GM19193 (cell line): Measurements from ENCODE around the gene RNASEH2B.
A peak's percentile ranks its signal among the peaks of the same experiment; 100 is the strongest.

Experiments
- POLR2A ChIP-seq: IDR thresholded peaks from 4 replicates; pipeline ENCODE4 v1.6.1; 2011; ENCODE audit not compliant: insufficient read depth, insufficient read length; ENCODE audit errors: extremely low read depth

RNASEH2B gene

DNA sequence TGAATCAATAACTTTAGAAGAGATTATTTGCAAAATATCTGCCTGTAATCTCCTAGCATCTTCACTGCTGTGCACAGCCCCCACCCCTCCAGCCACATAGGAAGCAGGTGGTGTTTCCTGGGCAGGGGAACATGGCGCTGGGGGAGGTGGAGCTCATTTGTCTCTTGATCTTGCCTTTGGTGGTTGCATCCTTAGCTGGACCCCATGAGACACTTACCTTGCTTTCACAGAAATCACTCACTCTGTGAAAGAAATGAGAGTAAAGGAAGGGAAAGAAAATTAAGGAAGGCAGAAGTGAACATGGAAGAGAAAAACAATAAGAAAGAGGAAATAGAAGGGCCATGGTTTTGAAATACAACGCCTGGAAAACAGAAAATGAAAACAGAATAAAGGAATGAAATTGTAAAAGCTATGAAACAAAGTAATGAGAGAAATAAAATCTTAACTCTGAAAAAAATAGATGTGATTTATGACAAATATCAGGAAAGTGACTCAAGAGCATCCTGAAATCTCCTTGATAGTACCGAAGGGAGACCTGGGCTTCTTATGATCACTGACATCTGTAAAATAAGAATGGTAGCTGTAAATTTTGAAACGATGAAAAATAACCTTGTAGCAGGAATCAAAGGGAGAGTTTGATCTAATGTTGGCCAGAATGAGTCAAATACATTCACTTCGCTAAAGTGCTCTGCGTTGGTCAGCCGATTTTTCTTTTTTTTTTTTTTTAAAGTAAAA lies 17.2 kb upstream of the RNASEH2B start:
- TF ChIP-seq POLR2A: peak; percentile 50

DNA sequence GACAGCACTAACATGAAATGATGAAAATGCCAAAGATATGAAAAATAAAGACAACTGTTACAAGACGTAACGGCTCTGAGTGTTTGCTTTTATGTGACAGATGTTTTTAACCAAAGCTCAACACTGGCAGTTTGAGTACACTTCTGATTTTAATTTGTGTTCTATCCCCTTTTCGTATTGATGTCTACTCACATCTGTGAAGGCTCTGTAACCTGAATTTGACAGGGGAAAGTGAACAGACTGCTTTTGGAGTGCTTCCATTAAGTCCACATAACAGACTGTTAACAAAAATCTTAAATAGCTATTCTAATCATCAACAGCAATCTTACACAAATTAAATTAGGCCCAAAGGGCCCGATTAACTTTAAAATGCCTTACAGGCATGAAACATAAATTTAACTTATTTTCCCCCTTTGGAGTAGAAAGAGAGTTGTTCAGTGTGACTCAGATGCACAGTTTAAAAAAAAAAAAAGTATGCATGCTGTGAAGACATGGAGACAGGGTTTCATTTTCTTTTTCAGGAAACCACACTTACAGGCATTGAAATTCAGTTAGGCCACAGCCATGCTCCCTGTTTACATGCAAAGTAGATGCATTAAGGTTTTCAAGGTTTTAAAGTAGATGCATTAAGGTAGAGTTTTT lies 16.3 kb upstream of the RNASEH2B start:
- TF ChIP-seq POLR2A: no peak

DNA sequence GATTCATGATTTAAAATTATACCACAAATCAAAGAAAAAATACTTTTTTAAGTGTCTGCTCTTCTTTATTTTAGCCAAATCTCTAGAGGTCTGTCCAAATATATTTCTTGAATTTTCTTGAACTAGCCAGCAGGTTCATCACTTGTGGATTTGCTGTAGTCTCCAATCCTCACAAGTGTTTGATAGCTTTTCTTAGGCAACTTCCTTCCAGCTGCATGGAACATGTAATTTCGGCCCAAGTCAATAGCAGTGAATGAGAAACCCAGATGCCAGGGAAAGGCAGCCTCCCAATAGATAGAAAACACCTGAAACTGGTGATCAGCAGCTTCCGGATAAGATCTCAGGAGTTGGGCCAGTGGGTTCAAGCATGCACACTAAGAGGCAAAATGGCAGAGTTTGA lies 15.6 kb upstream of the RNASEH2B start:
- TF ChIP-seq POLR2A: no peak

DNA sequence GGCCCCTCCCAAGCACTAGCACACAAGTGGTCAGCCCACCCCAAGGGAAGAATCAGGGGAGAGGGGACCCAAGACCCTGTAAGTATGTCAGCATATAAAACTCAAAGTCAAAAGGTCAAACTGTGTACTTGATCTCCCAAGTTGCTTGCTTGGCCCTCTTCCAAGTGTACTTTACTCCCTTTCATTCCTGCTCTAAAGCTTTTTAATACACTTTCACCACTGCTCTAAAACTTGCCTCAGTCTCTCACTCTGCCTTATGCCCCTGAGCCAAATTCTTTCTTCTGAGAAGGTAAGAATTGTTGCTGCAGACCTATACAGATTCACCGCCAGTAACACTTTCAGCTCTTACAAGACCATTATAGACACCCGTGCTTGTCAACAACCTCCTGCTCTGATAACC lies 15.1 kb upstream of the RNASEH2B start:
- TF ChIP-seq POLR2A: no peak

DNA sequence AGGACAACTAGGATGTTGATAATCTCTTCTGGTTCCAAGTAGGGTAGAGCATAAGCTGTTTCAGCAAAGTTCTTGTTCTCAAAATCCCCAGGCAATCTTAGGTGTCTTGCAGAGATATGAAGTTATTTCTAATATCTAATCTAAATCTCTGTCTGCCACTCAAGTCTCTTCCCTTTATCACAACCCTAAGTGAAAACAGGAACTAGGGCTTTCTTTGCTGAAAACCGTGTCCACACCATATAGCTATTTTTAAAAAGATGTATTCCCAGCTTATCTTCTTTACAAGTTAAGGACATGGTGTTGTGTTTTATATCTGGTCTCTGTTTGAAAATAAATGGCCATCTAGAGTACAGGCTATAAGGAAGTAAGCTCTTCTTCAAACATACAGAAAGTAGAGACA lies 11.3 kb upstream of the RNASEH2B start:
- no peak for TF ChIP-seq POLR2A

DNA sequence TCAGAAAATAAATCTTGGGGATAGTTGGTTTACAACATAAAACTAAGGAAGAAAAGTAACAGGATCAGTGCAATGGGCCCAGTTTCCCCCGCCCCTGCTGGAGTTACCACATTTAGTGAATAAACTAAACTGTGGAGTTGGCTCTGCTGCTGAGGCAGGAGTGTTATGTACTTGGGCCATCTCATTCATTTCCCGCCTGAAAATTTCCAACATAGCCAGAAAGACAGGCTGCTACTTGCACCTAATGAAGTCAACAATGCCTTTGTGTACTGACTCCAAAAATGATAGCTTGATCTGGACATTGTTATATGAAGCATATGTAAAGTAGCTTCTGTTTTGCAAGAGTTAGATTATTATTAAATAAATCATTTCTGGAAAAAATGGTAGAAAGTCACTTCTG lies 7.9 kb upstream of the RNASEH2B start:
- no peak for TF ChIP-seq POLR2A

DNA sequence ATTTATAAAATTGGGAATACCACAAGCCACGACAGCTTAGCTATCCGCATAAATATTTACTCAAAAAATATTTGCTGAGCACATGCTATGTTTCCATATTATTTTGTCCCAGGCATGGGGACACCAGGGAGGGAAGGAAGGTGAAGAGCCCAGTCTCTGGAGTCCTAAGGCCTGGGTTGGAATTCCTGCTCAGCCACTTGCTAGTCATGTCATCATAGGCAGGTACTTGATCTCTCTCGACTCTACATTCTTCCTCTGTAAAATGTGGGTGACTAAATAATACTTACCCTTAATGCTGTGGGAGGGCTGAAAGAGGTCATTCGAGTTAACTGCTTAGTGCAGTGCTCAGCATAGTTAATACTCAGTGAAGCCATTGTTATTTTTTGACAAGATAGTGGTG lies 4.3 kb upstream of the RNASEH2B start:
- no peak for TF ChIP-seq POLR2A

DNA sequence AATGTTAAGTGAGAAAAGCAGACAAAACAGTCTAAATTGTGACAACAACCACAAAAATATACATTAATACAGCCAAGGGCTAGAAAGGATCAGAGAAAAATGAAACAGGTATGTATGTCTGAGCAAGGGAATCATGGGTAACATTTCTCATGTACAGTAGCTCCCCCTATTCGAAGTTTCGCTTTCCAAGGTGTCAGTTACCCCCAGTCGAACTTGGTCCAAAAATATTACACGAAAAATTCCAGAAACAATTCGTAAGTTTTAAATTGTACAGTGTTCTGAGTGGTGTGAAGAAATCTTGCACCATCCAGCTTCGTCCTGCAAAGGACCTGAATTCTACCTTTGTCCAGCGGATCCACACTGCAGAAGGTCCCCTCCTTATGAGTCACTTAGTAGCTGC lies 1.8 kb upstream of the RNASEH2B start:
- no peak for TF ChIP-seq POLR2A

DNA sequence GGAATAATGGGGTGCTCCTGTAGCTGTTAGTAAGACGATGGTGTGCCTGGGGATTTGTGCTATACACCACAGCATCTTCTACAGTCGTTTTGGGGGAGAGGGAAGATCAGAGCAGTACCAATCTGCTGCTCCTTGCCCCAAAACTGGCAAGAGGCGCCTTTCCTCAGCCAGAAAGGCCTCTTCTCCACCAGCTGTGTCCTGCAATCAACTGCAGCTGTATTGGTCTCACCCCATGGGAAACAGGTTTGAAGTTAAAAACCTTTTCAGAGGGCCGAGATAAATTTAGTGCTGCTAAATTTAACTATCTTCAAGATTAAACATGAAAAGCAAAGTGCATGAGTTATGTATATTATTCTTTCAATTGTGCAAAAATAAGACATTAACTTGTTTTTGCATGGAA lies 1.2 kb upstream of the RNASEH2B start:
- TF ChIP-seq POLR2A: no peak

DNA sequence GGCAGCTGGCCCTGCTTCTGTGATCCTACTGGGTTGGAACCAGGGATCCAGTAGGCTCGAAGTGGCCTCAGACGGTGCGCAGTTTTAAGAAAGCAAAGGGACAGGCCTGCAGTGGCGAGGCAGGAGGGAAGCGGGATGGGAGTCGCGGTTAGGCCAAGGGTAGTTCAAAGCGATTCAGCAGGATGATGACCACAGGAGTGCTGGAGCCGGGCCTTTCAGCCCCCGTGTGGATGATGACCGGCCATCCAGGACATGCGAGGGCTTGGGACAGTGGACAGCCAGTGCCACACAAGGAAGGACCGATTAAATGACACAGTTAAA lies 854 bp downstream of the RNASEH2B start:
- no peak for TF ChIP-seq POLR2A

DNA sequence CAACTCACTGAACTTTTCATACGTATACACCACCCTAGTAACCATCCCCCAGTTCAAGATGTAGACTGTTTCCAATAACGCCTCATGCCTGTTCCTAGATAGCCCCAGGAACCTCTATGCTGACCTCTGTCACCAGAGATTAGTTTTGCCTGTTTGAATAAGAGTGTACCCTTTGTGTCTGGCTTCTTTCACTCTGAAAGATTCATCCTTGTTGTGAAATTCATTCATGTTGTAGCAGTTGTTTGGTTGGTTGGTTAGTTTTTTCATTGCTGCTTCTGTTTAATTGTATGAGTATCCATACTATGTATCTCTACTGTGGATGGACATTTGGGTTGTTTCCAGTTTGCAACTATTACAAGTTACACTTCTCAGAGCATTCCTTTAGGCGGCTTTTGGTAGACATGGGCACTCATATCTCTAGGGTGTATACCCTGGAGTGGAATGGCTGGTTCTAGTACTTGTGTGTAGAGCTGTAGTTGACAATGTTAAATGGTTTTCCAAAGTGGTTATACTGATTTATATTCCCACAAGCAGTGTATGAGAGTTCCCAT lies 1.6 kb downstream of the RNASEH2B start:
- TF ChIP-seq POLR2A: no peak

DNA sequence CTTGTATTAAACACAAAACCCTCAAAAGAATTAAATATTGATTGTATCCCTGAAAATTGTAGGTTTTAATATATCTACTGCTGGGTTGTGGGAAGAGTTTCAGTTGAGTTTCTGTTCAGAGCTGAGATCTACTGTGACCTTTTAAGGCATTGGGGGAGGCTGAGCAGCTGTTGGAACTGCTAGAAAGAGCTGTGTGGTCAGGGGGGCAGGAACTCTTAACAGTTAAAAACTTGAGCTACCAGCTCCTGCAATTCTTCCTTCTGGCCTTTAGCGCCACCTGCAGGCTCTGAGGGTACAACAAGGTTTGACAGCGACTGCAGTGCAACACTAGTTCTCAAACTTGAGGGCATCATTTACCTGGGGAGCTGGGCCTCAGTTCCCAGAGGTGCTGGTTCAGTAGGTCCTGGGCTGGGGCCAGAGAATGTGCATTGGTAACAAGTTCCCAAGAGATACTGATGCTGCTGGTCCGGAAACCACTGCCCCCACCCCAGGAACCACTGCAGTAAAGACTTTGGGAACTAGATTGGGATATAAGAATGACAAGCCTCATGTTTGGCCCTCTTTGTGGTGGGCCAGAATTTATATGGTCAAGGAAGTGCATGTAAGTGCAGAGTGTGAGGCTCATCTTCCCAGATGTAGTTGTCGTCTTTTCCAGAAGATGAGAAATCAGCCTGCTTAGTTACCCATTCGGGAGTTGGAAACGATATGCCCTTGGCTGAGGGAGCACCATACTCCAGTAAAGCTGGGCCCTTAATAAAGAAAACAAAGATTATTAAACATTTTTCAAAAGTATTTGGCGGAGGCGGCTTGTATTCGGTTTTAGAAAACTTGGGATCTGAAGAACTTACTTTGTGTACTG lies 2.6 kb downstream of the RNASEH2B start:
- TF ChIP-seq POLR2A: peak; percentile 24

DNA sequence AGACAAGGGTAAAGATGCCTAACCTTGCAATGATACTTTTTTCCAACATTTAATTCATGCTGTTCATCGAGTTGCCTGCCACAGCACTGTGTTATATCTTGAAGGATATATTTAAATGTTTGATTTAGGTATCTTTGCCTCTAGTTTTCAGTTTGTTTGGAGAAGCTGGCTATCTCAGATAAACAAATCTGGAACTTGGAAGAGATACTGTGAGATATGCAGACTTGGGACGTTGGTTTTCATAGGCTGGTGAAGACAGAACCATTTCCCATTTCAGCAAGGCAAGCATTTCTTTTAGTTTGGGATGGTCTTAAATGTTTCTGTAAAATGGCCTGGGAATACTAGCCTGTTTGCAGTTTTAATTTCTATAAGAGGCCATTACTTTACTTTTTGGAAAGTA lies 3.3 kb downstream of the RNASEH2B start:
- TF ChIP-seq POLR2A: no peak

DNA sequence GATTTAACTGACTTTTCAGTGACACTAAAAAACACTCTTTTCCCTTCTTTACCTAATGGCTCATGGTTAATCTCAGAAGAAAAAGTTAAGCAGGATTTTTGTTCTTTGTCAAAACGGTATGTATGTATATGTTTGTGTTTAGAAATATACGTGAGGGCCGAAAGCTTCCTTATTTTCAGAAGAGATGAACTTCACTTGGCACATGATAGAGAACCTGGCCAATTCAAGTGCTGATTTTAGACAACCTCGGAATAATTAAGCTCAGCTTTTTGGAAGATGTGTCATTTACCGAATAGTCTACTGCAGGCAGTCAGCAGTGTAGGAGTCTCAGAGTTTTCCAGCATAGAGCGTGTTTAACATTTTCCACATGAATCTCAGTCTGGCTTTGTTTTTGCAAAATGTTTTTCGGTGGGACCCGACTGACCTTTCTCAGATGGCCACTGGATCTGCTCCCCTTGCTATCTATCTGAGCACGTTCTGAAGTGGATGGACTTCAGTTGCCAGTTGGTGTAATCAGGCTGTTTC lies 4.6 kb downstream of the RNASEH2B start:
- no peak for TF ChIP-seq POLR2A

DNA sequence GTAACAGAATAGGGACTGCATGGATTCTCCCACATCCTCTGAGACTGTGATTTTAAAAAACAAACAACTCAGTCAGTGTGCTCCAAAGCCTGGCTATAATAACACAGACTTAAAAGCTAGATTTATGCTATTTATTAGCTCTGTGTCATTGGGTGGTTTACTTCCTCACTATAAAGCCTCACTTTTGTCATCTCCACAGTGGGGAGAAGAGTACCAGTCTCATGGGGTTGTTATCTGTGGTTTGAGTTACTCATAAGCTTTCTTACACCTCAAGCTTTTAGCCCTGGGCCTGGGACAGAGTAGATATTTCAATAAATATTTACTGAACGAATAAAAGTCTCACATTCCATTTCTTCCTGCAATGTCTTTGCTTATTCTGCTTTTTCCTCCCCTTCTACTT lies 5.3 kb downstream of the RNASEH2B start:
- no peak for TF ChIP-seq POLR2A
